Activated naive CD4-positive, alpha-beta T cell treated with Interleukin-2 at 50 U/mL for 16 hours (primary cell): ENCODE measurements around the gene LCN9.

Experiments
- DNase-seq: peaks from one replicate; pipeline ENCODE4 v3.0.0-alpha.2; 2020

LCN9 gene

GRCh38 chr9:135701067-135701958 lies 38.2 kb downstream of the LCN9 start:
- DNase-seq, result peak; percentile 24

GRCh38 chr9:135701959-135702721 lies 39.0 kb downstream of the LCN9 start, which contains the start of gene KCNT1:
Gene KCNT1 (plus strand): TSS chr9:135702185. CDS start chr9:135702259, 74 bp downstream.
- DNase-seq, result peak; percentile 52

- no peak for DNase-seq
Measured at GRCh38 chr9:135703726-135704125, 40.6 kb downstream of the LCN9 start.

- DNase-seq, result no peak
Measured at GRCh38 chr9:135704483-135704882, 41.4 kb downstream of the LCN9 start.

- no peak for DNase-seq
Measured at GRCh38 chr9:135705376-135705775, 42.3 kb downstream of the LCN9 start.

GRCh38 chr9:135706288-135706687 lies 43.2 kb downstream of the LCN9 start:
- no peak for DNase-seq

- DNase-seq, result no peak
Measured at GRCh38 chr9:135707252-135708138, 44.4 kb downstream of the LCN9 start.

GRCh38 chr9:135708164-135708563 lies 45.1 kb downstream of the LCN9 start:
- no peak for DNase-seq

GRCh38 chr9:135711391-135711790 lies 48.3 kb downstream of the LCN9 start:
- DNase-seq, result no peak

GRCh38 chr9:135711881-135712280 lies 48.8 kb downstream of the LCN9 start:
- no peak for DNase-seq

GRCh38 chr9:135712613-135713295 lies 49.6 kb downstream of the LCN9 start:
- no peak for DNase-seq

- DNase-seq, result no peak
Measured at GRCh38 chr9:135714242-135715055, 51.3 kb downstream of the LCN9 start.

GRCh38 chr9:135715056-135715595 lies 52.0 kb downstream of the LCN9 start:
- no peak for DNase-seq

GRCh38 chr9:135716045-135716444 lies 52.9 kb downstream of the LCN9 start:
- no peak for DNase-seq
